Endodermal cell (in vitro differentiated cells): ENCODE data around the gene ADGRF1. TPM values are rescaled to one million over a fixed set of nuclear protein-coding genes. Genes with fewer than 3 reads are reported as not detected.
A peak's percentile ranks its signal among the peaks of the same experiment; 100 is the strongest.

ENCODE experiments used
- DNase-seq: peaks from one replicate; pipeline ENCODE4 v3.0.0-alpha.2; 2017
- H3K27ac ChIP-seq: 2 replicates; pipeline ENCODE4 v1.5.1; 2013; ENCODE audit warnings: mild to moderate bottlenecking, low read depth, low read length, moderate library complexity
- H3K27me3 ChIP-seq: 2 replicates; pipeline ENCODE4 v1.6.1; 2013; ENCODE audit warnings: mild to moderate bottlenecking, low read length, moderate library complexity; ENCODE audit not compliant: insufficient read depth, control insufficient read depth, poor library complexity, severe bottlenecking
- H3K36me3 ChIP-seq: 2 replicates; pipeline ENCODE4 v1.7.0; 2013; ENCODE audit warnings: mild to moderate bottlenecking, low read length, moderate library complexity; ENCODE audit not compliant: control insufficient read depth, insufficient read depth
- H3K4me1 ChIP-seq: one replicate; pipeline ENCODE4 v1.7.0; 2013; ENCODE audit warnings: low read length; ENCODE audit not compliant: control insufficient read depth, insufficient read depth
- H3K4me3 ChIP-seq: 2 replicates; pipeline ENCODE4 v1.5.1; 2013; ENCODE audit warnings: mild to moderate bottlenecking, low read length, moderate library complexity
- H3K9ac ChIP-seq: 2 replicates; pipeline ENCODE4 v1.6.1; 2013; ENCODE audit warnings: mild to moderate bottlenecking, low read length, moderate library complexity; ENCODE audit not compliant: poor library complexity, severe bottlenecking; ENCODE audit errors: extremely low read depth
- H3K9me3 ChIP-seq: 2 replicates; pipeline ENCODE4 v1.6.1; 2013; ENCODE audit warnings: mild to moderate bottlenecking, low read length, moderate library complexity; ENCODE audit not compliant: control insufficient read depth
- H3K27ac Mint-ChIP-seq: 2 replicates; pipeline ENCODE4 v1.8.0; 2020; ENCODE audit warnings: mixed read lengths
- H3K27me3 Mint-ChIP-seq: 2 replicates; pipeline ENCODE4 v1.8.0; 2021; ENCODE audit warnings: mild to moderate bottlenecking, mixed read lengths; ENCODE audit not compliant: insufficient read depth
- H3K36me3 Mint-ChIP-seq: 2 replicates; pipeline ENCODE4 v1.8.0; 2020; ENCODE audit warnings: low read depth, mixed read lengths
- H3K4me1 Mint-ChIP-seq: 2 replicates; pipeline ENCODE4 v1.8.0; 2020; ENCODE audit warnings: mixed read lengths
- H3K4me3 Mint-ChIP-seq: 2 replicates; pipeline ENCODE4 v1.8.0; 2020; ENCODE audit warnings: mild to moderate bottlenecking, moderate library complexity, mixed read lengths
- H3K9me3 Mint-ChIP-seq: 2 replicates; pipeline ENCODE4 v1.8.0; 2020; ENCODE audit warnings: mild to moderate bottlenecking, mixed read lengths
- WGBS, 2 experiments: methylation state at CpG; one replicate each; pipeline versions ENCODE4 v1.1.5 to v1.1.7; 2013; ENCODE audit warnings: missing lambda C conversion rate in 2 of 2, mixed read lengths in 1 of 2; ENCODE audit not compliant: insufficient coverage in 1 of 2, insufficient read length in 1 of 2; 5-methylcytosine and 5-hydroxymethylcytosine counted together
- total RNA-seq, 2 donors: library from RNA; stranded (reverse); fragmentation: NEBNext Ultra II Directional in 1 of 2; extraction: Animal tissue kit (Norgen Biotek cat#: 25700) in 1 of 2; gene quantifications; 2 replicates in 1 of 2; 3 replicates in 1 of 2; pipeline ENCODE4 v1.2.1, GENCODE V29; 2021
- TF ChIP-seq, protein P1 (sequence below): fragments of 200-600 bp; sonication (generic); conservative IDR thresholded peaks from 2 replicates; pipeline ENCODE4 v1.5.0; 2021; ENCODE audit warnings: antibody characterized with exemption, mild to moderate bottlenecking

The ADGRF1 gene
- total RNA-seq, 2 donors from 2014 or later: not detected

DNA sequence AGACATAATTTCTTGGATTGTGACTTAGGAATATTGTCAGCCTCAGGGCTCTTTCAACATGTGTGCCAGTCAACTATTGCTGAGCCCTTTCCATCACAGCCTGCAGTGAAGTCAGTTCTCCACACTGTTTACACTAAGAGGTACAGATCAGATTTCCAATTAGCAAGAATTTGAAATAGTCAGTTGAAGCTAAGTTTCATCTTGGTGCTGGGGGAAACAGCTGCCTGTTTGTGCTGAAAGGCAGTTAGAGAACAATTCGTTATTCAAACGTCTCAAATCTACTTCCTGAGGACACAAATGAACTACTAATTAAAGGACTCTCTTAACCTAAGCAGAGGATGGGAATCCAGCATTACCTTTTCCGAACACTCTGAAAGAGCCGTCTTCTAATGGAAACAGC, 25.9 kb downstream of the ADGRF1 start:
- Mint-ChIP-seq H3K36me3 (no peaks in the 10 kb centered on the region), H3K4me3 (no peak overlapping the region), H3K9me3 (no peaks in the 10 kb centered on the region), H3K27me3 (no peaks in the 10 kb centered on the region), H3K4me1 (peaks cover 8% of the 10 kb centered on the region), H3K27ac (no peak overlapping the region)
- DNase-seq: no peak
- Histone ChIP-seq H3K4me1 (peaks cover 6% of the 10 kb centered on the region), H3K36me3 (no peaks in the 10 kb centered on the region), H3K4me3 (no peak overlapping the region), H3K27me3 (no peaks in the 10 kb centered on the region), H3K9ac (no peak overlapping the region), H3K9me3 (no peaks in the 10 kb centered on the region), H3K27ac (peak overlapping the region; percentile 61)
- TF ChIP-seq, protein P1, sequence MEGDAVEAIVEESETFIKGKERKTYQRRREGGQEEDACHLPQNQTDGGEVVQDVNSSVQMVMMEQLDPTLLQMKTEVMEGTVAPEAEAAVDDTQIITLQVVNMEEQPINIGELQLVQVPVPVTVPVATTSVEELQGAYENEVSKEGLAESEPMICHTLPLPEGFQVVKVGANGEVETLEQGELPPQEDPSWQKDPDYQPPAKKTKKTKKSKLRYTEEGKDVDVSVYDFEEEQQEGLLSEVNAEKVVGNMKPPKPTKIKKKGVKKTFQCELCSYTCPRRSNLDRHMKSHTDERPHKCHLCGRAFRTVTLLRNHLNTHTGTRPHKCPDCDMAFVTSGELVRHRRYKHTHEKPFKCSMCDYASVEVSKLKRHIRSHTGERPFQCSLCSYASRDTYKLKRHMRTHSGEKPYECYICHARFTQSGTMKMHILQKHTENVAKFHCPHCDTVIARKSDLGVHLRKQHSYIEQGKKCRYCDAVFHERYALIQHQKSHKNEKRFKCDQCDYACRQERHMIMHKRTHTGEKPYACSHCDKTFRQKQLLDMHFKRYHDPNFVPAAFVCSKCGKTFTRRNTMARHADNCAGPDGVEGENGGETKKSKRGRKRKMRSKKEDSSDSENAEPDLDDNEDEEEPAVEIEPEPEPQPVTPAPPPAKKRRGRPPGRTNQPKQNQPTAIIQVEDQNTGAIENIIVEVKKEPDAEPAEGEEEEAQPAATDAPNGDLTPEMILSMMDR: no peak
- 81 to 94% methylated on average over 2 to 4 of the region's 4 CpGs for WGBS, 2 experiments

GRCh38 chr6:47014401-47014800, 27.7 kb downstream of the ADGRF1 start:
- H3K4me1 ChIP-seq: peaks cover 6% of the 10 kb centered on the region

DNA sequence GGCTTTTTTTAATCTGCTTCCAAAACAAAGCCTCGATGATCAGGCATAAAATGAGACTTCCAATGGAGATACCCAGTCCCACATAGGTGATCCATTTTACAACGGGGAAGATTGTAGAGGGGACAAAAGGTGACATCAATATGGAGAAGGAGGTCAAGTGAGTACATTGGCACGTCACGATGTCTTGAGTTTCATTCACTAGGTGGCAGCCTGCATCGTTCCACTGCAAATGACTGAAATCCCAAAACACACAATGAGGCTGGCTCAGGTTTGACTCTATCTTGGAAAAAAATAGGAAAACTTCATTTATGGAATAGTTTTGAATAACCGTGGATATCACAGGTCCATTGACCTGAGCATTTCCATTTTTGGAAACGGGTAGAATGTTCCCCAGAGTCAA, 32.5 kb downstream of the ADGRF1 start:
- Mint-ChIP-seq H3K9me3 (no peaks in the 10 kb centered on the region), H3K27ac (no peak overlapping the region), H3K4me3 (no peak overlapping the region), H3K27me3 (no peaks in the 10 kb centered on the region), H3K4me1 (peaks cover 6% of the 10 kb centered on the region), H3K36me3 (no peaks in the 10 kb centered on the region)
- Histone ChIP-seq H3K36me3 (no peaks in the 10 kb centered on the region), H3K4me3 (no peak overlapping the region), H3K4me1 (peaks cover 3% of the 10 kb centered on the region), H3K27ac (no peak overlapping the region), H3K27me3 (no peaks in the 10 kb centered on the region), H3K9ac (no peak overlapping the region), H3K9me3 (no peaks in the 10 kb centered on the region)
- WGBS, 2 experiments: 86 to 88% methylated on average over 6 to 7 of the region's 7 CpGs
- TF ChIP-seq, protein P1: peak; percentile 49
- DNase-seq: no peak

More at GRCh38 chr6:47014401-47014800, 27.7 kb downstream of the ADGRF1 start:
- no peak overlapping the region for H3K4me3 Mint-ChIP-seq
- no peaks in the 10 kb centered on the region for H3K36me3 ChIP-seq
- peaks cover 9% of the 10 kb centered on the region for H3K4me1 Mint-ChIP-seq
- TF ChIP-seq, protein P1: no peak
- no peaks in the 10 kb centered on the region for H3K27me3 Mint-ChIP-seq
- no peak overlapping the region for H3K4me3 ChIP-seq
- H3K27ac Mint-ChIP-seq: no peak overlapping the region
- H3K9me3 Mint-ChIP-seq: no peaks in the 10 kb centered on the region
- no peaks in the 10 kb centered on the region for H3K27me3 ChIP-seq
- no peak overlapping the region for H3K9ac ChIP-seq
- no peak for DNase-seq
- H3K36me3 Mint-ChIP-seq: no peaks in the 10 kb centered on the region
- 87 to 91% methylated on average over 4 of the region's 4 CpGs for WGBS, 2 experiments
- no peaks in the 10 kb centered on the region for H3K9me3 ChIP-seq
- no peak overlapping the region for H3K27ac ChIP-seq
